ENCODE results near the gene GK2. TPM values are rescaled to one million over a fixed set of nuclear protein-coding genes. Genes with fewer than 3 reads are reported as not detected.

GK2 gene
- not detected in 2 replicates for total RNA-seq (2014; rRNA removed; shearing (Covaris generic))

DNA sequence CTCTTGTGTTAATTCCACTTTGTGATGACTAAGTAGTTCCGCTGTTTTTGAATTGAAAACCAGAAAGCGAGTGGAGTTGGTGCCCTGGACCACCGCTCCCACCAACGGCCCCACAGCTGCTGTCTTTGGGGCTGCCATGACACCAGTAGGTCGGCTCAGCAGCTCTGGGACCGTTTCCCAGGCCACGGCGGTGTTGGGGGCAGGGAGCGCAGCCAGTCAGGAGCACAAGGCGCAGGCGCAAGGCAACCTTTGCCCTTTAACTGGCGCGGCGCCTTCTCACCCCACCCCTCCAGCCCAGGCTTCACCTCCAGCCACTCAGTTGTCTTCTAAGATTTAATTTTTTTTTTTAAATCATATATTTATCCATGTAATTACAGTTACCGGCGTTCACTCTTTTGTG lies at the start of gene GK2:
Gene GK2, minus strand, starts transcription at position 166 of the 400 bp plus-strand sequence. Its CDS starts 28 bp downstream, at position 138.

Other genes with a start within 250 kb of the GK2 start
- gene NAA11, start 82.2 kb downstream of the GK2 start, total RNA-seq (2014; rRNA removed; shearing (Covaris generic)) = 48.1 and 52.4 TPM in 2 replicates